Measurements from ENCODE around the gene ZC3H8. TPM values are rescaled to one million over a fixed set of nuclear protein-coding genes. Genes with fewer than 3 reads are reported as not detected.
"Not testable (repeated sequence)": the region's sequence is repeated elsewhere in the genome, so short reads cannot be mapped to it uniquely, and the experiment has no call there.

Gene ZC3H8
- polyA plus RNA-seq, 1 donor: 16.2 TPM

- H3K4me3 ChIP-seq (ENCODE audit: low read length): no peak overlapping the region
- 95% methylated on average over 3 of the region's 3 CpGs for WGBS (ENCODE audit: insufficient coverage, low lambda C conversion rate)
- H3K9me3 ChIP-seq (ENCODE audit: control insufficient read depth, low read depth, low read length): no peaks in the 10 kb centered on the region
- no peak for DNase-seq
- no peak overlapping the region for H3K27ac ChIP-seq (ENCODE audit: low read length)
- H3K36me3 ChIP-seq (ENCODE audit: control insufficient read depth, insufficient read depth, low read length): peaks cover 3% of the 10 kb centered on the region
- no peaks in the 10 kb centered on the region for H3K4me1 ChIP-seq (ENCODE audit: control insufficient read depth, insufficient read depth, low read length)
- H3K27me3 ChIP-seq (ENCODE audit: control insufficient read depth, insufficient read depth, low read length): no peaks in the 10 kb centered on the region
These were observed 24.5 kb downstream of the ZC3H8 start for GRCh38 chr2:112230371-112230770.

GRCh38 chr2:112229348-112229747 lies 25.5 kb downstream of the ZC3H8 start:
- Histone ChIP-seq H3K9me3 (ENCODE audit: control insufficient read depth, low read depth, low read length) (no peaks in the 10 kb centered on the region), H3K27me3 (ENCODE audit: control insufficient read depth, insufficient read depth, low read length) (no peaks in the 10 kb centered on the region), H3K4me3 (ENCODE audit: low read length) (no peak overlapping the region), H3K36me3 (ENCODE audit: control insufficient read depth, insufficient read depth, low read length) (peaks cover 3% of the 10 kb centered on the region), H3K4me1 (ENCODE audit: control insufficient read depth, insufficient read depth, low read length) (no peaks in the 10 kb centered on the region), H3K27ac (ENCODE audit: low read length) (no peak overlapping the region)
- DNase-seq: no peak

- H3K4me3 ChIP-seq (ENCODE audit: low read length): no peak overlapping the region
- peaks cover 4% of the 10 kb centered on the region for H3K9me3 ChIP-seq (ENCODE audit: control insufficient read depth, low read depth, low read length)
- H3K27me3 ChIP-seq (ENCODE audit: control insufficient read depth, insufficient read depth, low read length): no peaks in the 10 kb centered on the region
- WGBS (ENCODE audit: insufficient coverage, low lambda C conversion rate): 100% methylated on average over 2 of the region's 3 CpGs
- H3K36me3 ChIP-seq (ENCODE audit: control insufficient read depth, insufficient read depth, low read length): peaks cover 5% of the 10 kb centered on the region
- H3K4me1 ChIP-seq (ENCODE audit: control insufficient read depth, insufficient read depth, low read length): no peaks in the 10 kb centered on the region
- no peak overlapping the region for H3K27ac ChIP-seq (ENCODE audit: low read length)
- no peak for DNase-seq
These were observed 34.0 kb downstream of the ZC3H8 start for GRCh38 chr2:112220831-112221230.

GRCh38 chr2:112220186-112220585 lies 34.7 kb downstream of the ZC3H8 start:
- Histone ChIP-seq H3K27ac (ENCODE audit: low read length) (no peak overlapping the region), H3K9me3 (ENCODE audit: control insufficient read depth, low read depth, low read length) (peaks cover 4% of the 10 kb centered on the region), H3K4me1 (ENCODE audit: control insufficient read depth, insufficient read depth, low read length) (no peaks in the 10 kb centered on the region), H3K4me3 (ENCODE audit: low read length) (no peak overlapping the region), H3K36me3 (ENCODE audit: control insufficient read depth, insufficient read depth, low read length) (peaks cover 7% of the 10 kb centered on the region), H3K27me3 (ENCODE audit: control insufficient read depth, insufficient read depth, low read length) (no peaks in the 10 kb centered on the region)
- no CpG with 5 or more reads among the region's 3 CpGs for WGBS (ENCODE audit: insufficient coverage, low lambda C conversion rate)
- DNase-seq: no peak

GRCh38 chr2:112217854-112218253 lies 37.0 kb downstream of the ZC3H8 start:
- no peaks in the 10 kb centered on the region for H3K27me3 ChIP-seq (ENCODE audit: control insufficient read depth, insufficient read depth, low read length)
- DNase-seq: no peak
- no peaks in the 10 kb centered on the region for H3K4me1 ChIP-seq (ENCODE audit: control insufficient read depth, insufficient read depth, low read length)

GRCh38 chr2:112216167-112216566 lies 38.7 kb downstream of the ZC3H8 start:
- peaks cover 13% of the 10 kb centered on the region for H3K36me3 ChIP-seq (ENCODE audit: control insufficient read depth, insufficient read depth, low read length)
- no peaks in the 10 kb centered on the region for H3K27me3 ChIP-seq (ENCODE audit: control insufficient read depth, insufficient read depth, low read length)
- H3K9me3 ChIP-seq (ENCODE audit: control insufficient read depth, low read depth, low read length): peaks cover 4% of the 10 kb centered on the region
- DNase-seq: no peak
- no CpG with 5 or more reads among the region's 3 CpGs for WGBS (ENCODE audit: insufficient coverage, low lambda C conversion rate)
- H3K4me1 ChIP-seq (ENCODE audit: control insufficient read depth, insufficient read depth, low read length): no peaks in the 10 kb centered on the region
- no peak overlapping the region for H3K4me3 ChIP-seq (ENCODE audit: low read length)
- no peak overlapping the region for H3K27ac ChIP-seq (ENCODE audit: low read length)

More at GRCh38 chr2:112217854-112218253, 37.0 kb downstream of the ZC3H8 start:
- Histone ChIP-seq H3K4me3 (ENCODE audit: low read length) (no peak overlapping the region), H3K36me3 (ENCODE audit: control insufficient read depth, insufficient read depth, low read length) (peaks cover 12% of the 10 kb centered on the region), H3K27ac (ENCODE audit: low read length) (no peak overlapping the region), H3K9me3 (ENCODE audit: control insufficient read depth, low read depth, low read length) (peaks cover 4% of the 10 kb centered on the region)

GRCh38 chr2:112207905-112208304 lies 46.9 kb downstream of the ZC3H8 start:
- not testable (repeated sequence) for H3K27ac ChIP-seq (ENCODE audit: low read length); H3K4me3 ChIP-seq (ENCODE audit: low read length); H3K4me1 ChIP-seq (ENCODE audit: control insufficient read depth, insufficient read depth, low read length); H3K36me3 ChIP-seq (ENCODE audit: control insufficient read depth, insufficient read depth, low read length); DNase-seq; H3K27me3 ChIP-seq (ENCODE audit: control insufficient read depth, insufficient read depth, low read length); H3K9me3 ChIP-seq (ENCODE audit: control insufficient read depth, low read depth, low read length)
- WGBS (ENCODE audit: insufficient coverage, low lambda C conversion rate): no CpG with 5 or more reads among the region's 3 CpGs

- Histone ChIP-seq H3K36me3 (ENCODE audit: control insufficient read depth, insufficient read depth, low read length) (no peaks in the 10 kb centered on the region), H3K4me3 (ENCODE audit: low read length) (no peak overlapping the region), H3K27ac (ENCODE audit: low read length) (no peak overlapping the region), H3K27me3 (ENCODE audit: control insufficient read depth, insufficient read depth, low read length) (no peaks in the 10 kb centered on the region), H3K9me3 (ENCODE audit: control insufficient read depth, low read depth, low read length) (no peaks in the 10 kb centered on the region), H3K4me1 (ENCODE audit: control insufficient read depth, insufficient read depth, low read length) (no peaks in the 10 kb centered on the region)
- 100% methylated on average over 2 of the region's 2 CpGs for WGBS (ENCODE audit: insufficient coverage, low lambda C conversion rate)
- DNase-seq: no peak
These were observed 50.4 kb downstream of the ZC3H8 start for GRCh38 chr2:112204411-112204810.

GRCh38 chr2:112201696-112202430 lies 53.0 kb downstream of the ZC3H8 start:
- Histone ChIP-seq H3K36me3 (ENCODE audit: control insufficient read depth, insufficient read depth, low read length) (no peaks in the 10 kb centered on the region), H3K4me1 (ENCODE audit: control insufficient read depth, insufficient read depth, low read length) (no peaks in the 10 kb centered on the region), H3K27me3 (ENCODE audit: control insufficient read depth, insufficient read depth, low read length) (no peaks in the 10 kb centered on the region), H3K27ac (ENCODE audit: low read length) (no peak overlapping the region), H3K9me3 (ENCODE audit: control insufficient read depth, low read depth, low read length) (no peaks in the 10 kb centered on the region), H3K4me3 (ENCODE audit: low read length) (no peak overlapping the region)
- 89% methylated on average over 3 of the region's 3 CpGs for WGBS (ENCODE audit: insufficient coverage, low lambda C conversion rate)
- DNase-seq: no peak

- Histone ChIP-seq H3K4me3 (ENCODE audit: low read length) (no peak overlapping the region), H3K27me3 (ENCODE audit: control insufficient read depth, insufficient read depth, low read length) (no peaks in the 10 kb centered on the region), H3K9me3 (ENCODE audit: control insufficient read depth, low read depth, low read length) (no peaks in the 10 kb centered on the region), H3K4me1 (ENCODE audit: control insufficient read depth, insufficient read depth, low read length) (no peaks in the 10 kb centered on the region), H3K36me3 (ENCODE audit: control insufficient read depth, insufficient read depth, low read length) (no peaks in the 10 kb centered on the region), H3K27ac (ENCODE audit: low read length) (no peak overlapping the region)
- WGBS (ENCODE audit: insufficient coverage, low lambda C conversion rate): no CpG with 5 or more reads among the region's 3 CpGs
- no peak for DNase-seq
These were observed 55.7 kb downstream of the ZC3H8 start for GRCh38 chr2:112199188-112199587.

GRCh38 chr2:112198780-112199179 lies 56.1 kb downstream of the ZC3H8 start:
- H3K4me3 ChIP-seq (ENCODE audit: low read length): no peak overlapping the region
- H3K27ac ChIP-seq (ENCODE audit: low read length): no peak overlapping the region
- H3K27me3 ChIP-seq (ENCODE audit: control insufficient read depth, insufficient read depth, low read length): no peaks in the 10 kb centered on the region
- no peaks in the 10 kb centered on the region for H3K4me1 ChIP-seq (ENCODE audit: control insufficient read depth, insufficient read depth, low read length)
- no peak for DNase-seq
- no peaks in the 10 kb centered on the region for H3K9me3 ChIP-seq (ENCODE audit: control insufficient read depth, low read depth, low read length)
- no peaks in the 10 kb centered on the region for H3K36me3 ChIP-seq (ENCODE audit: control insufficient read depth, insufficient read depth, low read length)

Measured in large intestine (tissue), 3 donors.